Muscle layer of duodenum (tissue), 2 donors: ENCODE data around the gene TNFRSF8.
"Not testable (repeated sequence)": the region's sequence is repeated elsewhere in the genome, so short reads cannot be mapped to it uniquely, and the experiment has no call there.

Source experiments
- H3K27ac ChIP-seq: one replicate; pipeline ENCODE4 v1.7.0; 2013; ENCODE audit warnings: mild to moderate bottlenecking, low read length
- H3K27me3 ChIP-seq: one replicate; pipeline ENCODE4 v1.7.0; 2013; ENCODE audit warnings: low read depth, mild to moderate bottlenecking, control low read depth, low read length
- H3K36me3 ChIP-seq, 2 donors: one replicate each; pipeline ENCODE4 v1.7.0; 2013; ENCODE audit warnings: low read length in 2 of 2, control low read depth in 1 of 2, mild to moderate bottlenecking in 1 of 2; ENCODE audit not compliant: insufficient read depth in 2 of 2, control insufficient read depth in 1 of 2
- H3K4me1 ChIP-seq, 2 donors: one replicate each; pipeline ENCODE4 v1.7.0; 2013; ENCODE audit warnings: low read length in 2 of 2, mild to moderate bottlenecking in 2 of 2, control low read depth in 1 of 2, moderate library complexity in 1 of 2; ENCODE audit not compliant: insufficient read depth in 2 of 2, control insufficient read depth in 1 of 2
- H3K4me3 ChIP-seq, 2 donors: one replicate each; pipeline ENCODE4 v1.7.0; 2013; ENCODE audit warnings: low read length in 2 of 2, low read depth in 1 of 2, mild to moderate bottlenecking in 1 of 2
- H3K9me3 ChIP-seq, 2 donors: one replicate each; pipeline ENCODE4 v1.7.0; 2013; ENCODE audit warnings: low read length in 2 of 2, control low read depth in 1 of 2, mild to moderate bottlenecking in 1 of 2; ENCODE audit not compliant: control insufficient read depth in 1 of 2
- donor health status: healthy.

Gene TNFRSF8

GRCh38 chr1:12095452-12096263 lies 32.6 kb downstream of the TNFRSF8 start:
- Histone ChIP-seq H3K36me3 (no peaks in the 10 kb centered on the region), H3K27me3 (no peaks in the 10 kb centered on the region), H3K4me3 (no peak overlapping the region), H3K27ac (no peak overlapping the region), H3K9me3 (peaks cover 0 to 9% of the 10 kb centered on the region in 2 donors), H3K4me1 (no peaks in the 10 kb centered on the region)

GRCh38 chr1:12096615-12097014 lies 33.5 kb downstream of the TNFRSF8 start:
- no peaks in the 10 kb centered on the region for H3K4me1 ChIP-seq
- no peak overlapping the region for H3K27ac ChIP-seq
- peaks cover 0 to 9% of the 10 kb centered on the region in 2 donors for H3K9me3 ChIP-seq
- no peak overlapping the region for H3K4me3 ChIP-seq
- H3K36me3 ChIP-seq, result no peaks in the 10 kb centered on the region
- H3K27me3 ChIP-seq, result no peaks in the 10 kb centered on the region

GRCh38 chr1:12097321-12097720 lies 34.2 kb downstream of the TNFRSF8 start:
- H3K9me3 ChIP-seq, result peaks cover 0 to 9% of the 10 kb centered on the region in 2 donors
- no peak overlapping the region for H3K4me3 ChIP-seq
- H3K27ac ChIP-seq, result no peak overlapping the region
- no peaks in the 10 kb centered on the region for H3K36me3 ChIP-seq
- no peaks in the 10 kb centered on the region for H3K4me1 ChIP-seq
- H3K27me3 ChIP-seq, result no peaks in the 10 kb centered on the region

- Histone ChIP-seq H3K4me1 (no peaks in the 10 kb centered on the region), H3K4me3 (no peak overlapping the region), H3K27me3 (no peaks in the 10 kb centered on the region), H3K27ac (no peak overlapping the region), H3K9me3 (peaks cover 0 to 9% of the 10 kb centered on the region in 2 donors), H3K36me3 (no peaks in the 10 kb centered on the region)
Measured at GRCh38 chr1:12098786-12099185, 35.7 kb downstream of the TNFRSF8 start.

GRCh38 chr1:12099610-12100009 lies 36.5 kb downstream of the TNFRSF8 start:
- no peaks in the 10 kb centered on the region for H3K36me3 ChIP-seq
- no peak overlapping the region for H3K27ac ChIP-seq
- H3K4me1 ChIP-seq, result no peaks in the 10 kb centered on the region
- H3K9me3 ChIP-seq, result peaks cover 0 to 9% of the 10 kb centered on the region in 2 donors
- H3K4me3 ChIP-seq, result no peak overlapping the region
- H3K27me3 ChIP-seq, result no peaks in the 10 kb centered on the region

- Histone ChIP-seq H3K9me3 (peaks cover 0 to 9% of the 10 kb centered on the region in 2 donors), H3K4me1 (no peaks in the 10 kb centered on the region), H3K4me3 (no peak overlapping the region), H3K27me3 (no peaks in the 10 kb centered on the region), H3K27ac (no peak overlapping the region), H3K36me3 (no peaks in the 10 kb centered on the region)
Measured at GRCh38 chr1:12100071-12100470, 37.0 kb downstream of the TNFRSF8 start.

- not testable (repeated sequence) for H3K27ac ChIP-seq, H3K4me3 ChIP-seq, H3K9me3 ChIP-seq, H3K4me1 ChIP-seq, H3K36me3 ChIP-seq, H3K27me3 ChIP-seq
Measured at GRCh38 chr1:12101120-12101519, 38.0 kb downstream of the TNFRSF8 start.

- H3K36me3 ChIP-seq, result no peaks in the 10 kb centered on the region
- H3K4me3 ChIP-seq, result no peak overlapping the region
- H3K4me1 ChIP-seq, result no peaks in the 10 kb centered on the region
- H3K27ac ChIP-seq, result no peak overlapping the region
- H3K27me3 ChIP-seq, result no peaks in the 10 kb centered on the region
- peaks cover 0 to 6% of the 10 kb centered on the region in 2 donors for H3K9me3 ChIP-seq
Measured at GRCh38 chr1:12102066-12102465, 39.0 kb downstream of the TNFRSF8 start.

- Histone ChIP-seq H3K4me3 (no peak overlapping the region), H3K9me3 (no peaks in the 10 kb centered on the region), H3K27me3 (no peaks in the 10 kb centered on the region), H3K27ac (no peak overlapping the region), H3K4me1 (no peaks in the 10 kb centered on the region), H3K36me3 (no peaks in the 10 kb centered on the region)
Measured at GRCh38 chr1:12104417-12104816, 41.3 kb downstream of the TNFRSF8 start.

- no peaks in the 10 kb centered on the region for H3K4me1 ChIP-seq
- no peak overlapping the region for H3K27ac ChIP-seq
- no peak overlapping the region for H3K4me3 ChIP-seq
- no peaks in the 10 kb centered on the region for H3K27me3 ChIP-seq
- no peaks in the 10 kb centered on the region for H3K36me3 ChIP-seq
- no peaks in the 10 kb centered on the region for H3K9me3 ChIP-seq
Measured at GRCh38 chr1:12106153-12106552, 43.0 kb downstream of the TNFRSF8 start.

GRCh38 chr1:12106861-12107260 lies 43.8 kb downstream of the TNFRSF8 start:
- H3K27me3 ChIP-seq, H3K9me3 ChIP-seq: not testable (repeated sequence)

GRCh38 chr1:12107718-12108117 lies 44.6 kb downstream of the TNFRSF8 start:
- H3K4me1 ChIP-seq, result no peaks in the 10 kb centered on the region
- H3K27me3 ChIP-seq, result no peaks in the 10 kb centered on the region
- no peak overlapping the region for H3K27ac ChIP-seq
- H3K4me3 ChIP-seq, result no peak overlapping the region
- no peaks in the 10 kb centered on the region for H3K9me3 ChIP-seq
- no peaks in the 10 kb centered on the region for H3K36me3 ChIP-seq

More at GRCh38 chr1:12106861-12107260, 43.8 kb downstream of the TNFRSF8 start:
- H3K27ac ChIP-seq, H3K4me3 ChIP-seq, H3K36me3 ChIP-seq, H3K4me1 ChIP-seq: not testable (repeated sequence)
